ENCODE measurements around the gene ARHGEF26.

ARHGEF26 gene

DNA sequence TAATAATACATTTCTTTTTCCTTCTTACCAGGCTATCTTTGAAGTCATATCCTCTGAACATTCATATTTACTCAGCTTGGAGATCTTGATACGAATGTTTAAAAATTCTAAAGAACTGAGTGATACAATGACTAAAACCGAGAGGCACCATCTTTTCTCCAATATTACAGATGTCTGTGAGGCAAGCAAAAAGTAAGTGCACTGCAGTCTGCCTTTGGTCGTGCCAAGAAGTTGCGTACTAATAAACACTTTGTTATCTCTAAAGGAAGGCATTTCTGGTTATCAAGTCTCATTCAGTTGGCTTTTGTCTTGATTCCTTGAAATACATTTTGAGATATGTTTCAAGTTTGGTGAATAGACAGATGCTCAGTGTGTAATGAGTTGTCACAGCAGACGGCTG is 31.6 kb downstream of the ARHGEF26 start:
- H3K9me3 ChIP-seq = no peaks in the 10 kb centered on the region
- TF ChIP-seq, protein P1, sequence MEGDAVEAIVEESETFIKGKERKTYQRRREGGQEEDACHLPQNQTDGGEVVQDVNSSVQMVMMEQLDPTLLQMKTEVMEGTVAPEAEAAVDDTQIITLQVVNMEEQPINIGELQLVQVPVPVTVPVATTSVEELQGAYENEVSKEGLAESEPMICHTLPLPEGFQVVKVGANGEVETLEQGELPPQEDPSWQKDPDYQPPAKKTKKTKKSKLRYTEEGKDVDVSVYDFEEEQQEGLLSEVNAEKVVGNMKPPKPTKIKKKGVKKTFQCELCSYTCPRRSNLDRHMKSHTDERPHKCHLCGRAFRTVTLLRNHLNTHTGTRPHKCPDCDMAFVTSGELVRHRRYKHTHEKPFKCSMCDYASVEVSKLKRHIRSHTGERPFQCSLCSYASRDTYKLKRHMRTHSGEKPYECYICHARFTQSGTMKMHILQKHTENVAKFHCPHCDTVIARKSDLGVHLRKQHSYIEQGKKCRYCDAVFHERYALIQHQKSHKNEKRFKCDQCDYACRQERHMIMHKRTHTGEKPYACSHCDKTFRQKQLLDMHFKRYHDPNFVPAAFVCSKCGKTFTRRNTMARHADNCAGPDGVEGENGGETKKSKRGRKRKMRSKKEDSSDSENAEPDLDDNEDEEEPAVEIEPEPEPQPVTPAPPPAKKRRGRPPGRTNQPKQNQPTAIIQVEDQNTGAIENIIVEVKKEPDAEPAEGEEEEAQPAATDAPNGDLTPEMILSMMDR (IDR thresholded peaks at IDR 0.05) = no peak
- no peaks in the 10 kb centered on the region for H3K36me3 ChIP-seq
- no peak overlapping the region for H3K27ac ChIP-seq
- no peaks in the 10 kb centered on the region for H3K4me1 ChIP-seq (ENCODE audit: control insufficient read depth in 1 of 2, insufficient read depth in 1 of 2, low read depth in 1 of 2, low read length in 1 of 2)
- no peaks in the 10 kb centered on the region for H3K27me3 ChIP-seq
- H3K4me3 ChIP-seq (ENCODE audit: low read depth in 1 of 2, low read length in 1 of 2) = no peak overlapping the region

DNA sequence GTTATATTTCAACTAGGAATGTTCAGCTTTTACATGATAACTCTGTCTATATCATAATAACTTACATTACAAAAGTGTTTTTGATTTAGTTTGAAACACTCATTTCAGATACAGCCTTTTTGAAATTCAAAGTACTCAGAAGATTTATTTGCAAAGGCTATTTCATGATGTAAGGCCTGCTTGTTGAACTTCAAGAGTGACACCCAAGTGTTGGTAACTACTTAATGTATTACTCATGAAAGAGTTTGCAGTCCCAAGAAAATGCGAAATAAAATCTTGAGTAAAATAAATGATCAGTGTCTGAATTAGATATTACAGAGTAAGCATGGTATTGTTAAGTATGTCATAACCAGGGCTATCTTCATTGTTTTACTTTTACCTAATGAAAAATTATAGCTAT is 35.3 kb downstream of the ARHGEF26 start:
- H3K9me3 ChIP-seq = no peaks in the 10 kb centered on the region
- TF ChIP-seq, protein P1 (IDR thresholded peaks at IDR 0.05) = no peak
- H3K27me3 ChIP-seq = no peaks in the 10 kb centered on the region
- no peaks in the 10 kb centered on the region for H3K4me1 ChIP-seq (ENCODE audit: control insufficient read depth in 1 of 2, insufficient read depth in 1 of 2, low read depth in 1 of 2, low read length in 1 of 2)
- H3K4me3 ChIP-seq (ENCODE audit: low read depth in 1 of 2, low read length in 1 of 2) = no peak overlapping the region
- no peaks in the 10 kb centered on the region for H3K36me3 ChIP-seq
- H3K27ac ChIP-seq = no peak overlapping the region

DNA sequence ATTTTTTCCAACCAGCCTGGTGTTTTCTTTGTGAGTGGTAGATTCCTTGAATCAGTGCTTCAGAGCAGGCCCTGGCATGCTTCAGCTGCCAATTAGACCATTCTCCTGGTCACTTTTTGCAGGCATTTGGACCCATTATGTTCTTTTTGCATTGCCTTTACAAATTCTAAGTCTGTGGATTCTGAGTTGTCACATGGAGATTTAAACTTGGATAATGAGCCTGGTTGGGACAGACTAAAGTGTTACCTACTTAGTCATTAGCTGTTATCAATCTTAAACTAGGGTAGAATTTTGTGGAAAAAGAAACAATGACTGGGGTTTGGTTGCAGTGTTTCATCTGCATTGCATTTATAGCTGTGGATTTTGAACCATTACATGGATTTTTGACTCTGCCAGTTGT is 40.6 kb downstream of the ARHGEF26 start:
- Histone ChIP-seq H3K4me3 (ENCODE audit: low read depth in 1 of 2, low read length in 1 of 2) (no peak overlapping the region), H3K36me3 (no peaks in the 10 kb centered on the region), H3K4me1 (ENCODE audit: control insufficient read depth in 1 of 2, insufficient read depth in 1 of 2, low read depth in 1 of 2, low read length in 1 of 2) (no peaks in the 10 kb centered on the region), H3K27me3 (no peaks in the 10 kb centered on the region), H3K27ac (no peak overlapping the region), H3K9me3 (no peaks in the 10 kb centered on the region)
- TF ChIP-seq, protein P1 (IDR thresholded peaks at IDR 0.05) = no peak

DNA sequence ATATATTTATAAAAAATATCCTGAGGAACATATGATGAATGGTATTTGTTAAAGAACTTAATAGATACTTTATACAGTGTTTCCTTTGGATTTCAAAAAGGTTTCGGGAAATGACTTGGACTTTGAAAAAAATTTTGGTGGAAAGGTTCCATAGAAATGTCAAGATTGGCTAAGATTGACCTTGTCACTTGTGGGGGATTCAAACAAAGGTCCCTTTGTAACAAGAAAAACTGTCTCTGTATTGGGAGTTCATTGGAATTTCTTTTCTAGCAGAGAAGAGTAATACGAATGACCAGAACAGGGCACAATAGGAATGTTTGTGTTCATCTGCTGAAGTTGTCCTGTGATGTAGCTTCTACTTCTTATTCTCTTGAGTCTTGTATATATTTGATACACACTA is 43.2 kb downstream of the ARHGEF26 start:
- H3K9me3 ChIP-seq = no peaks in the 10 kb centered on the region
- no peak overlapping the region for H3K4me3 ChIP-seq (ENCODE audit: low read depth in 1 of 2, low read length in 1 of 2)
- H3K4me1 ChIP-seq (ENCODE audit: control insufficient read depth in 1 of 2, insufficient read depth in 1 of 2, low read depth in 1 of 2, low read length in 1 of 2) = no peaks in the 10 kb centered on the region
- no peak overlapping the region for H3K27ac ChIP-seq
- TF ChIP-seq, protein P1 (IDR thresholded peaks at IDR 0.05) = no peak
- H3K27me3 ChIP-seq = no peaks in the 10 kb centered on the region
- H3K36me3 ChIP-seq = no peaks in the 10 kb centered on the region

DNA sequence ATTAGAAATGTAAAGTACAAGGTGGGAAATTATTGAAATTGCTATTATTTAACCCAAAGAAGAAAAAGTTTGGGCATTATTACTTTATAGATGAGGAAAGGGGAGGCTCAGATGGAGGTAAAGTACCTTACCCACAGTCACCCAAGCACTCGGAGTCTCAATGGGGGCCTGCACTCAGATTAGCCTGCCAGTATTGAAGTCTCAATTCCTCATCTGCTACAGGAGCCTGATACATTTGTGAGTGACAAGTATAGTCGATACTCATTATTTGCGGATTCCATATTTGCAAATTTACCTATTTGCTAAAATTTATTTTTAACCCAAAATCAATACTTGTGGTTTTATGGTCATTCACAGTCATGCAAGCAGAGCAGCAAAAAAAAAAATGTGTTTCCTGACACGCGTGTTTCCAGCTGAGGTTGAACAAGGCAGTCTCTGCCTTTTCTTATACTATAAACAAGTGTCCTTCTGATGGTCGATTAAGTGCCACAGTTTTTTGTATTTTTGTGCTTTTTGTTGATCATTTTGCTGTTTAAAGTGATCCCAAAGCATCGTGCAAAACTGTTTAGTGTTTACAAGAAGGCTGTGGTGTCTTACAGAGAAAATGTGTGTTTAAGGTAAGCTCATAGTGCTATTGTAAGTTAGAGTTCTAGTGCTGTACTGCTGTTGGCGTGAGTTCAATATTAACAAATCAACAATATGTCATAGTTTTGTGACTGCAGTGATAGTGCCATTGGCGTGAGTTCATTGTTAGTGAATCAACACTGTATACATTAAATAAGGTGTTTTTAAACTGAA is 48.0 kb downstream of the ARHGEF26 start:
- Histone ChIP-seq H3K27ac (no peak overlapping the region), H3K4me3 (ENCODE audit: low read depth in 1 of 2, low read length in 1 of 2) (no peak overlapping the region), H3K4me1 (ENCODE audit: control insufficient read depth in 1 of 2, insufficient read depth in 1 of 2, low read depth in 1 of 2, low read length in 1 of 2) (no peaks in the 10 kb centered on the region), H3K27me3 (no peaks in the 10 kb centered on the region), H3K36me3 (no peaks in the 10 kb centered on the region), H3K9me3 (no peaks in the 10 kb centered on the region)
- TF ChIP-seq, protein P1 (IDR thresholded peaks at IDR 0.05) = no peak
